ENCODE measurements around the gene EFHD1.

The EFHD1 gene

GRCh38 chr2:232588680-232589585 lies 44.5 kb upstream of the EFHD1 start:
- Histone ChIP-seq H3K27me3 (no peaks in the 10 kb centered on the region), H3K4me1 (ENCODE audit: control insufficient read depth in 1 of 2, insufficient read depth in 1 of 2, low read depth in 1 of 2, low read length in 1 of 2) (no peaks in the 10 kb centered on the region), H3K9me3 (no peaks in the 10 kb centered on the region), H3K4me3 (ENCODE audit: low read depth in 1 of 2, low read length in 1 of 2) (no peak overlapping the region), H3K27ac (no peak overlapping the region), H3K36me3 (peaks cover 7% of the 10 kb centered on the region)
- TF ChIP-seq CTCF (IDR thresholded peaks at IDR 0.05), result no peak

- H3K27ac ChIP-seq, result no peak overlapping the region
- TF ChIP-seq CTCF (IDR thresholded peaks at IDR 0.05), result no peak
- H3K27me3 ChIP-seq, result no peaks in the 10 kb centered on the region
- H3K4me3 ChIP-seq (ENCODE audit: low read depth in 1 of 2, low read length in 1 of 2), result no peak overlapping the region
- H3K4me1 ChIP-seq (ENCODE audit: control insufficient read depth in 1 of 2, insufficient read depth in 1 of 2, low read depth in 1 of 2, low read length in 1 of 2), result no peaks in the 10 kb centered on the region
- no peaks in the 10 kb centered on the region for H3K36me3 ChIP-seq
- no peaks in the 10 kb centered on the region for H3K9me3 ChIP-seq
Measured at GRCh38 chr2:232592772-232593395, 40.5 kb upstream of the EFHD1 start.

GRCh38 chr2:232593982-232594381 lies 39.4 kb upstream of the EFHD1 start:
- H3K4me1 ChIP-seq (ENCODE audit: control insufficient read depth in 1 of 2, insufficient read depth in 1 of 2, low read depth in 1 of 2, low read length in 1 of 2), result no peaks in the 10 kb centered on the region
- no peak overlapping the region for H3K4me3 ChIP-seq (ENCODE audit: low read depth in 1 of 2, low read length in 1 of 2)
- H3K27ac ChIP-seq, result no peak overlapping the region
- H3K36me3 ChIP-seq, result no peaks in the 10 kb centered on the region
- no peaks in the 10 kb centered on the region for H3K27me3 ChIP-seq
- TF ChIP-seq CTCF (IDR thresholded peaks at IDR 0.05), result no peak
- H3K9me3 ChIP-seq, result no peaks in the 10 kb centered on the region

- Histone ChIP-seq H3K27ac (no peak overlapping the region), H3K36me3 (no peaks in the 10 kb centered on the region), H3K4me3 (ENCODE audit: low read depth in 1 of 2, low read length in 1 of 2) (no peak overlapping the region), H3K27me3 (no peaks in the 10 kb centered on the region), H3K9me3 (no peaks in the 10 kb centered on the region), H3K4me1 (ENCODE audit: control insufficient read depth in 1 of 2, insufficient read depth in 1 of 2, low read depth in 1 of 2, low read length in 1 of 2) (no peaks in the 10 kb centered on the region)
- no peak for TF ChIP-seq CTCF (IDR thresholded peaks at IDR 0.05)
Measured at GRCh38 chr2:232597362-232598079, 35.9 kb upstream of the EFHD1 start.

GRCh38 chr2:232598293-232598692 lies 35.1 kb upstream of the EFHD1 start:
- no peaks in the 10 kb centered on the region for H3K4me1 ChIP-seq (ENCODE audit: control insufficient read depth in 1 of 2, insufficient read depth in 1 of 2, low read depth in 1 of 2, low read length in 1 of 2)
- H3K9me3 ChIP-seq, result no peaks in the 10 kb centered on the region
- H3K36me3 ChIP-seq, result no peaks in the 10 kb centered on the region
- no peak overlapping the region for H3K4me3 ChIP-seq (ENCODE audit: low read depth in 1 of 2, low read length in 1 of 2)
- no peak for TF ChIP-seq CTCF (IDR thresholded peaks at IDR 0.05)
- H3K27ac ChIP-seq, result no peak overlapping the region
- H3K27me3 ChIP-seq, result no peaks in the 10 kb centered on the region
